Astrocyte (in vitro differentiated cells and primary cell): ENCODE results near the gene UNC45B.

Experiments
- EZH2 ChIP-seq: IDR thresholded peaks from 2 replicates; pipeline ENCODE4 v1.6.1; 2012; ENCODE audit warnings: mild to moderate bottlenecking, low read length, inconsistent platforms; ENCODE audit not compliant: insufficient read depth
- TF ChIP-seq, protein P1 (sequence below): IDR thresholded peaks from 2 replicates; pipeline ENCODE4 v1.5.1; 2011; ENCODE audit warnings: low read depth, mild to moderate bottlenecking, inconsistent platforms, low read length, moderate library complexity; ENCODE audit not compliant: insufficient read depth

DNA sequence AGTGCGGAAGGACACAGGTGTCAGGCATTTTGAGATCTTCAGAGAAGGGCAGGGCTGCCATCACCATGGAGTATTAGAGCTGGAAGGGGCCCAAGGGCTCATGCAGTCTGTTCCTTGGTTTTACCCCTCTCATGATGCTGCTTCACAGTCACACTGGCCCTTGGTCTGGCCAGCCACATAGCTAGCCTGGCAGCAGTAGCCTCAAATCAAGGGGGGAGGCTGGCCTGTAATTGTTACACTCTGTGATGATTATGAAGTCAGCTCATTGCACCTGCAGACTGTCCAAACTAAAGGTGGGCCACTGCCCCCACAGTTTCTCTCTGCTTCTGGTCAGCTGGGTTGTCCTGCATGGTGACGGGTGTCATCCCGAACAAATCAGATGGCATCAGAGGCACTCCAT lies 26.3 kb upstream of the UNC45B start, which contains the start of gene FNDC8:
- TF ChIP-seq, protein P1, sequence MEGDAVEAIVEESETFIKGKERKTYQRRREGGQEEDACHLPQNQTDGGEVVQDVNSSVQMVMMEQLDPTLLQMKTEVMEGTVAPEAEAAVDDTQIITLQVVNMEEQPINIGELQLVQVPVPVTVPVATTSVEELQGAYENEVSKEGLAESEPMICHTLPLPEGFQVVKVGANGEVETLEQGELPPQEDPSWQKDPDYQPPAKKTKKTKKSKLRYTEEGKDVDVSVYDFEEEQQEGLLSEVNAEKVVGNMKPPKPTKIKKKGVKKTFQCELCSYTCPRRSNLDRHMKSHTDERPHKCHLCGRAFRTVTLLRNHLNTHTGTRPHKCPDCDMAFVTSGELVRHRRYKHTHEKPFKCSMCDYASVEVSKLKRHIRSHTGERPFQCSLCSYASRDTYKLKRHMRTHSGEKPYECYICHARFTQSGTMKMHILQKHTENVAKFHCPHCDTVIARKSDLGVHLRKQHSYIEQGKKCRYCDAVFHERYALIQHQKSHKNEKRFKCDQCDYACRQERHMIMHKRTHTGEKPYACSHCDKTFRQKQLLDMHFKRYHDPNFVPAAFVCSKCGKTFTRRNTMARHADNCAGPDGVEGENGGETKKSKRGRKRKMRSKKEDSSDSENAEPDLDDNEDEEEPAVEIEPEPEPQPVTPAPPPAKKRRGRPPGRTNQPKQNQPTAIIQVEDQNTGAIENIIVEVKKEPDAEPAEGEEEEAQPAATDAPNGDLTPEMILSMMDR: no peak
- no peak for TF ChIP-seq EZH2
